Neuron (in vitro differentiated cells): ENCODE results near the gene NCBP2.

Experiments used
- H2AFZ ChIP-seq: one replicate; pipeline ENCODE4 v1.6.1; 2013; ENCODE audit warnings: low read depth, mild to moderate bottlenecking, inconsistent platforms, low read length, moderate library complexity
- H3K27me3 ChIP-seq: one replicate; pipeline ENCODE4 v1.6.1; 2013; ENCODE audit warnings: low read length; ENCODE audit not compliant: insufficient read depth
- H3K36me3 ChIP-seq: one replicate; pipeline ENCODE4 v1.6.1; 2013; ENCODE audit warnings: low read length; ENCODE audit not compliant: insufficient read depth
- H3K4me1 ChIP-seq: one replicate; pipeline ENCODE4 v1.6.1; 2013; ENCODE audit warnings: low read length; ENCODE audit not compliant: insufficient read depth
- H3K4me3 ChIP-seq: 2 replicates; pipeline ENCODE4 v1.5.1; 2013; ENCODE audit warnings: mild to moderate bottlenecking, low read length, moderate library complexity
- H3K9me3 ChIP-seq: one replicate; pipeline ENCODE4 v1.6.1; 2013; ENCODE audit warnings: low read length

The NCBP2 gene

GRCh38 chr3:196914866-196915265 is 27.5 kb downstream of the NCBP2 start:
- no peaks in the 10 kb centered on the region for H3K27me3 ChIP-seq
- no peak overlapping the region for H2AFZ ChIP-seq
- no peaks in the 10 kb centered on the region for H3K4me1 ChIP-seq
- peaks cover 18% of the 10 kb centered on the region for H3K36me3 ChIP-seq
- no peak overlapping the region for H3K4me3 ChIP-seq
- peaks cover 10% of the 10 kb centered on the region for H3K9me3 ChIP-seq

GRCh38 chr3:196903740-196904139 is 38.6 kb downstream of the NCBP2 start:
- peaks cover 63% of the 10 kb centered on the region for H3K36me3 ChIP-seq
- no peak overlapping the region for H2AFZ ChIP-seq
- H3K9me3 ChIP-seq = no peaks in the 10 kb centered on the region
- no peaks in the 10 kb centered on the region for H3K27me3 ChIP-seq
- H3K4me1 ChIP-seq = no peaks in the 10 kb centered on the region
- H3K4me3 ChIP-seq = no peak overlapping the region

GRCh38 chr3:196902296-196902695 is 40.0 kb downstream of the NCBP2 start:
- peaks cover 61% of the 10 kb centered on the region for H3K36me3 ChIP-seq

GRCh38 chr3:196901768-196902167 is 40.6 kb downstream of the NCBP2 start:
- peaks cover 57% of the 10 kb centered on the region for H3K36me3 ChIP-seq
- no peaks in the 10 kb centered on the region for H3K27me3 ChIP-seq
- H3K4me1 ChIP-seq = no peaks in the 10 kb centered on the region
- no peak overlapping the region for H2AFZ ChIP-seq
- no peaks in the 10 kb centered on the region for H3K9me3 ChIP-seq
- no peak overlapping the region for H3K4me3 ChIP-seq

More at GRCh38 chr3:196902296-196902695, 40.0 kb downstream of the NCBP2 start:
- H2AFZ ChIP-seq = no peak overlapping the region
- H3K9me3 ChIP-seq = no peaks in the 10 kb centered on the region
- H3K4me3 ChIP-seq = no peak overlapping the region
- no peaks in the 10 kb centered on the region for H3K4me1 ChIP-seq
- no peaks in the 10 kb centered on the region for H3K27me3 ChIP-seq

GRCh38 chr3:196896229-196896628 is 46.1 kb downstream of the NCBP2 start:
- no peaks in the 10 kb centered on the region for H3K27me3 ChIP-seq
- H3K36me3 ChIP-seq = peaks cover 19% of the 10 kb centered on the region
- H2AFZ ChIP-seq = no peak overlapping the region
- H3K9me3 ChIP-seq = no peaks in the 10 kb centered on the region
- H3K4me1 ChIP-seq = no peaks in the 10 kb centered on the region
- H3K4me3 ChIP-seq = no peak overlapping the region

GRCh38 chr3:196894557-196895295 is 47.6 kb downstream of the NCBP2 start:
- no peaks in the 10 kb centered on the region for H3K4me1 ChIP-seq
- no peak overlapping the region for H3K4me3 ChIP-seq
- H2AFZ ChIP-seq = no peak overlapping the region
- no peaks in the 10 kb centered on the region for H3K27me3 ChIP-seq
- H3K36me3 ChIP-seq = peaks cover 9% of the 10 kb centered on the region
- no peaks in the 10 kb centered on the region for H3K9me3 ChIP-seq

- H3K27me3 ChIP-seq = no peaks in the 10 kb centered on the region
- peaks cover 22% of the 10 kb centered on the region for H3K36me3 ChIP-seq
- H3K9me3 ChIP-seq = peaks cover 5% of the 10 kb centered on the region
- no peak overlapping the region for H2AFZ ChIP-seq
- no peak overlapping the region for H3K4me3 ChIP-seq
- H3K4me1 ChIP-seq = no peaks in the 10 kb centered on the region
These were observed 52.3 kb downstream of the NCBP2 start for GRCh38 chr3:196889844-196890708.

- no peaks in the 10 kb centered on the region for H3K4me1 ChIP-seq
- H3K4me3 ChIP-seq = no peak overlapping the region
- H3K36me3 ChIP-seq = peaks cover 21% of the 10 kb centered on the region
- no peak overlapping the region for H2AFZ ChIP-seq
- H3K27me3 ChIP-seq = no peaks in the 10 kb centered on the region
- peaks cover 5% of the 10 kb centered on the region for H3K9me3 ChIP-seq
These were observed 56.2 kb downstream of the NCBP2 start for GRCh38 chr3:196886144-196886543.
